Activated gamma-delta T cell treated with Interleukin-2 at 50 U/mL for 16 hours (primary cell): Measurements from ENCODE around the gene AKT1S1.
"Not testable (repeated sequence)": the region's sequence is repeated elsewhere in the genome, so short reads cannot be mapped to it uniquely, and the experiment has no call there.

Experiments used
- DNase-seq: peaks from one replicate; pipeline ENCODE4 v3.0.0-alpha.2; 2020

The AKT1S1 gene

DNA sequence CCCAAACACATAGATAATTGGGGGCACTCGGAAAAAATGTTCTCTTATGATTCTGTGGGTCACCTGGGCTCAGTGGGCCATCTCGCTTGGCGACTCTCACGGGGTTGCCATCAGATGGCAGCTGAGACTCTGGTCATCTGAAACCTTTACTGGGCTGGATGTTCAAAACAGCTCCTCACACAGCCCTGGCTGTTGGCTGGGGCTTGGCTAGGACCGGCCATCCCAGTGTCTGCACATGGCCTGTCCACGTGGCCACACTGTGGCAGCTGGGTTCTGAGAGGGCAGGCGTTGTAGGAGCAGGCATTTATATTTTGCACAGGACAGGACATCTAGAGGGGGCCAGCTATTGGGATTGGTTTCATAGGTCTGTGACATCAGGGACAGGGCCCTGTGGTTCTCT lies 43.6 kb downstream of the AKT1S1 start:
- no peak for DNase-seq

DNA sequence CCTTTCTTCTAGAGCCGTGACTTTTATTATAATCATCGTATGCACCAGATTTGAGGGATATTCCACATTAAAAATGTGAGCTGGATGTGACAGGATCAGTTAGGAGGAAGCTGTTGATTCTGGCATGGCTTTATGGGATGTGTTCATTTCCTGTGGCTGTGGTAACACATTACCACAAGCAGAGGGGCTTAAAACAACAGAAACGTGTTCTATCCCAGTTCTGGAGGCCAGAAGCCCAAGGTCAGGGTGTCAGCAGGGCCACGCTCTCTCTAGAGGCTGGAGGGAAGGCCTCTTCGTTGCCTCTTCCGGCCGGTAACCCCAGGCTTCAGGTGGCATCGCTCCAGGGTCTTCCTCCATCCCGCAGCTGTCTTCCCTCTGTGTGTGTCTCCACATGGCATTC lies 44.6 kb downstream of the AKT1S1 start:
- DNase-seq, result no peak

DNA sequence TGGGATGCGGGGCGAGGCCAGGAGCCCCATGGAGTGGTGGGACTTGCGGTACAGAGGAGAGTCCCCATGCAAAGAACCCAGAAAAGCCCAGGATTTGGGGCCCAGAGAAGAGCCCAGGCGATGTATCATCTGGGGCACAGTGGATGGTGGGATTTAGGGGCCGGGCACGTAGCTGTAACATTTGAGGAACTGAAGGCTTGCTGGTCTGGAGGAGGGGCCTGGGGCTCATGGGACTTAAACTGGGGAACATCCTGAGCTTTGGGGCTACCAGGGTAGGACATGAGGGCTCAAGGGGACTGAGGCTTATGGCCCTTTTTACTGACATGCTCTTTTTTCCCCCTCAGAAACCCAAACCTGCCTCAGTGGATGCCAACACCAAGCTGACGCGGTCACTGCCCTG lies 45.6 kb downstream of the AKT1S1 start:
- DNase-seq, result no peak

DNA sequence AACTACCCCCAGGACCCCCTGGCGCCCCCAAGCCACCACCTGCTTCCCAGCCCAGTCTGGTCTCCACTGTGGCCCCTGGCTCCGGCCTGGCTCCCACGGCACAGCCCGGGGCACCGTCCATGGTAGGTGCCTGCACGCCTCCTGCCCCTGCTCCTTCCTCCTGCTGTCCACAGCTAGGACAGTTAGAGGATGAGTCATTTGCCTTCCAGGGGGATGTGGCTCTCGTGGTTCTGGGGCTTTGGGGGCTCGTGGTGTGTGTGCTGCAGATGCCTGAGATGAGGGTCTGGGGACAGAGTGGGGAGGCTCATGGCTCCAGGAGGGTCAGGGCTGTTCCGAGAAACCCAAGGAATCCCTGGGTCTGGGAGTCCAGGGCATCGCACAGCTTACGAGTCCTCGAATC lies 46.4 kb downstream of the AKT1S1 start:
- DNase-seq, result no peak

DNA sequence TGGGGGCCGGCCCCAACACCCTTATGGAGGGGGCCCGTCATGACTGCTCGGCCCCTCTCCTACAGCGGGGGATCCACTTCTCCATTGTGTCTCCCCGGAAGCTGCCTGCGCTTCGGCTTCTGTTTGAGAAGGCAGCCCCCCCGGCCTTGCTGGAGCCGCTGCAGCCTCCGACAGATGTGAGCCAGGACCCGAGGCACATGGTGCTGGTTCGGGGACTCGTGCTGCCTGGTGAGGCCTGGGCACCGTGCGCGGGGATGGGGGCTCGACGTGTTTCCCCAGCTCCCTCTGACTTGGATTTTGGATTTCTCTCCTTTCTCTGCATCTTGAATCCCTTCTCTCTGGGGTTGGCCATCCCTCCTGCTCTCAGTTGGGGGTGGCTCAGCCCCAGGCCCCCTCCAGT lies 47.4 kb downstream of the AKT1S1 start:
- DNase-seq, result no peak

DNA sequence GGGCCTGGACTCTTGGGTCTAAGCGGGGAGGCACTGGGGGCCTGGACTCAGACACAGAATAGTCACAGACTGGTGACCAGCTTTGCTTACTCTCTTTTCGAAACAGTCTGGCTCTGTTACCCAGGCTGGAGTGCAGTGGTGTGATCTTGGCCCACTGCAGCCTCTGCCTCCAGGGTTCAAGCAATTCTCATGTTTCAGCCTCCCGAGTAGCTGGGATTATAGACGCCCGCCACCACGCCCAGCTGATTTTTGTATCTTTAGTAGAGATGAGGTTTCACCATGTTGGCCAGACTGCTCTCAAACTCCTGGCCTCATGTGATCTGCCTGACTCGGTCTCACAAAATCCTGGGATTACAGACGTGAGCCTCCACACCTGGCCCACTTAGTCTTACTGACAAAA lies 48.0 kb downstream of the AKT1S1 start:
- DNase-seq, result no peak

DNA sequence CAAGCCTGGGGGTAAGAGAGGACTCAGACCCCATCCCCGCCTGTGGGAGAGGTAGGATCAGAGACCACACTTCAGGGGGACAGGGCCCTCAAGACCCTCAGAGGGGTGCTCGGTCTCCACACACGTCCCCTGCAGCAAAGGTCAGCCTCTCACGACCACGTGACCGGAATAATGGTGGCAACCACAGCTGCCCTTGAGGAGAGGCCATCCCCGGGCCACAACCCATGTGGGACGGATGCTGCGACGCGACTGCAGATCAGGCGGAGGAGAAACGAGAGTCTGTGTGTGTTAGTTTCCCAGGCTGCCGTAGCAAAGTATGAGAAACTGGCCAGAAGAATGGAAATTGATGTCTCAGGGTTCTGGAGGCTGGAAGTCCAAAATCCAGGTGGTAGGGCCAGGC lies 50.1 kb downstream of the AKT1S1 start:
- DNase-seq, result no peak

DNA sequence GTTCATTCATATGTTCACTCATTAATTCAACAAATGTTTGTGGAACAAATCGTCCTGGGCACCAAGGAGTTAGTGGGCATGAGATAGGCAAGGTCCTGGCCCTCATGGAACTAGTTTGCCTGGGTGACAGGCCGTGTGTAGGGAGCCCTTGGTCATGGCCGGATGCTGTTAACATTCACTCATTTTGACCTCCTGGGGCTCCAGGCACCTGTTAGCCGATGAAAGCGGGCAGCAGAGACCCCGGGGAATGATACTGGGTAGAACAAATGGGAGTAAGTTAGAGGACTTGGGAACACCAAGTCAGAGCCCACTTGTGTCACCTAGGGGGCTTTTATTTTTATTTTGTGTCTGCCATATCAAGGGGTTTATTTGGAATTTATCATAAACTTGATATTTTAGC lies 52.5 kb downstream of the AKT1S1 start:
- DNase-seq, result no peak

DNA sequence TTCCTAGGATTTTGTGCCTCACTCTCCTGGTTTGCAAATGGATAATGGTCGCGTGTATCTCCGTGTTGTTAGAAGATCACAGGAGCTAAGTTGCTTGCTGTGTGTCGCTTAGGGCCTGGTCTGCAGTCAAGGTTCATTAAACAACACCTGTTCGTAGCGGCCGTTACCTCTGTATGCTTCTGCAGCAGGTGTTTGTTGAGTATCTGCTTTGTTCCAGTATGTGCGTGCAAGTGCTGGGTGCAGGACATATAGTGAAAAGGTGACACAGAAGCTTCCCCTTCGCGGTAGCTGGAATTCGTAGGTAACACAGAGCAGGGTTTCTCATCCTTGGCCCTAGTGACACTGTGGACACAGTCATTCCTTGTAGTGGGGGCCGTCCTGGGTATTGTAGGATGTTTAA lies 53.7 kb downstream of the AKT1S1 start:
- DNase-seq, result no peak

DNA sequence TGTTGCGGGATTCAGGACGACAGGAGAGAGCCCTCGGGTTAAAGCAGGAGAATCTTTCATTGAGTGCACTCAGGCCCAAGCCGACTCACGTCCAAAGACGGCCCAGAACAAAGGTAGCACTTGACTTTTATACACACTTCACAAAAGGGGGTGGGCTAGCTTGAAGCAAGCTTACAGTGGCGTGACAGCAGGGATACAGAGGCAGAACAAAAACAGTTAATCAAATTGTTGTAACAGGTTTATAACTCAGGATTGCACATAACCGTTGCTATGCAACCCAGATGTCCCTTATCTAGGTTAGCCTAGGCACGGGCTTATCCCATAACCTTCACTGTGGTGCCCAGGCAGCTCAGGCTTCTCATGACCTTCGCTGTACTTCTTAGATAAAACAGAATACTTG lies 57.0 kb downstream of the AKT1S1 start:
- DNase-seq, result no peak

DNA sequence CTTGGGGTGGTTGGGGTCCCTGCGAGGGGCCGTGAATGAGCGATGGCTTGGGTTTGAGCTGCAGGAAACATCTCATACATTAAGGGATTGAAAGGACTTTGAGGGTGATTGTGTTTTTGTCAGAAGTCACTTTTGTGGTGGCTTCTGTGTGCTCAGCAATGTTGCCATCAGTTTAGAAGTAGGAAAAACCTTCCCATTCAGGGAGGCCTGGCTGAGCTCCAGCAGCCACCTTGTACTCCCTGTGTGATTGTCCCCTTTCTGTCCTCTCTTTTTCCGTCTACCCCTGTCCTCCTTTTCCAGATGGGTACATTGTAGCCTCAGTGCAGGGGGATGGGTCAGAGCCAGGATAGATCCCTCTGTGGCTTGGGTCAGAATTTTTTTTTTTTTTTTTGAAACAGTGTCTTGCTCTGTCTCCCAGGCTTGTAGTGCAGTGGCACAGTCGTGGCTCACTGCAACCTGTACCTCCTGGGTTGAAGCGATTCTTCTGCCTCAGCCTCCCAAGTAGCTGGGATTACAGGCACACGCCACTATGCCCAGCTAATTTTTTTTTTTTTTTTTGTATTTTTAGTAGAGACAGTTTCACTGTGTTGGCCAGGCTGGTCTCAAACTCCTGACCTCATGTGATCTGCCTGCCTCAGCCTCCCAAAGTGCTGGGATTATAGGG lies 57.6 kb downstream of the AKT1S1 start:
- DNase-seq, result not testable (repeated sequence)
